ENCODE data around the gene SLC15A1.
"Not testable (repeated sequence)": the region's sequence is repeated elsewhere in the genome, so short reads cannot be mapped to it uniquely, and the experiment has no call there.

Gene SLC15A1

GRCh38 chr13:98781045-98781444 lies 28.6 kb upstream of the SLC15A1 start:
- DNase-seq, result no peak

- DNase-seq, result no peak
These were observed 28.0 kb upstream of the SLC15A1 start for GRCh38 chr13:98780451-98780850.

- DNase-seq, result no peak
These were observed 27.2 kb upstream of the SLC15A1 start for GRCh38 chr13:98779695-98780094.

GRCh38 chr13:98778749-98779148 lies 26.3 kb upstream of the SLC15A1 start:
- DNase-seq, result no peak

GRCh38 chr13:98776644-98777043 lies 24.2 kb upstream of the SLC15A1 start:
- DNase-seq, result no peak

- DNase-seq, result no peak
These were observed 23.5 kb upstream of the SLC15A1 start for GRCh38 chr13:98775844-98776598.

GRCh38 chr13:98775386-98775785 lies 22.9 kb upstream of the SLC15A1 start:
- DNase-seq, result no peak

- no peak for DNase-seq
These were observed 22.3 kb upstream of the SLC15A1 start for GRCh38 chr13:98774776-98775175.

- no peak for DNase-seq
These were observed 21.4 kb upstream of the SLC15A1 start for GRCh38 chr13:98773921-98774320.

GRCh38 chr13:98772794-98773452 lies 20.5 kb upstream of the SLC15A1 start:
- DNase-seq, result no peak

GRCh38 chr13:98771838-98772611 lies 19.6 kb upstream of the SLC15A1 start:
- no peak for DNase-seq

GRCh38 chr13:98769736-98770135 lies 17.3 kb upstream of the SLC15A1 start:
- no peak for DNase-seq

GRCh38 chr13:98768522-98768921 lies 16.1 kb upstream of the SLC15A1 start:
- no peak for DNase-seq

GRCh38 chr13:98766697-98767096 lies 14.2 kb upstream of the SLC15A1 start:
- no peak for DNase-seq

GRCh38 chr13:98765996-98766519 lies 13.6 kb upstream of the SLC15A1 start:
- no peak for DNase-seq

- DNase-seq, result no peak
These were observed 9.6 kb upstream of the SLC15A1 start for GRCh38 chr13:98761986-98762616.

GRCh38 chr13:98761126-98761985 lies 8.9 kb upstream of the SLC15A1 start:
- no peak for DNase-seq

GRCh38 chr13:98755729-98756128 lies 3.3 kb upstream of the SLC15A1 start:
- no peak for DNase-seq

GRCh38 chr13:98755116-98755515 lies 2.6 kb upstream of the SLC15A1 start:
- DNase-seq, result no peak

GRCh38 chr13:98754468-98754867 lies 2.0 kb upstream of the SLC15A1 start:
- DNase-seq, result not testable (repeated sequence)

GRCh38 chr13:98751861-98752466 lies 508 bp downstream of the SLC15A1 start:
- DNase-seq, result no peak

GRCh38 chr13:98751367-98751782 lies 1.1 kb downstream of the SLC15A1 start:
- DNase-seq, result no peak
